D721Med (cell line): ENCODE data around the gene DDX3X.
A peak's percentile ranks its signal among the peaks of the same experiment; 100 is the strongest.

Experiments
- DNase-seq: peaks from one replicate; pipeline ENCODE4 v3.0.0; 2011; ENCODE audit warnings: low spot score; ENCODE audit not compliant: insufficient read length
- FAIRE-seq: peaks from 2 replicates; lab custom pipeline; 2011; peaks lifted over from hg19 to GRCh38; lab: Jason Lieb, UNC
- TF ChIP-seq, protein P1 (sequence below): IDR thresholded peaks from 2 replicates; pipeline ENCODE4 v1.5.1; 2012; ENCODE audit warnings: mild to moderate bottlenecking, control low read depth; ENCODE audit not compliant: insufficient read depth; ENCODE audit errors: missing control alignments

The DDX3X gene

DNA sequence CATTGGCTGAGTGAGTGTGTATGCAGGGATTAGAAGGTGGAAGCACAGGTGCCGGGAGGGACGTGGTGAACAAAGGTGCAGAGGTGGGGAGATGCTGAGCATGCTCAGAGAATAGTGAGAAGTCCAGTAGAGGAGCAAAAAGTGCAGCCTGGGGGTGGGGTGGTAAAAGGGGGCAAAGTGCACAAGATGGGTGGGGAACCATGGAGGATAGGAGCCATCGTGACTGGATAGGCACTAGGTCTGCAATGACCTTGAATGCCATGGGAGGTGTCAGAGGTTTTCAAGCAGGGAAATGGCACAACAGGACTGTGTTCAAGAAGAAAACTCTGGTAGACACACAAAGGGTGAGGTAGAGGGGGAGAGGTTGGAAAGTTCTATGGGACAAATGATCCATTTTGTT lies 6.6 kb upstream of the DDX3X start:
- DNase-seq (no peak), FAIRE-seq (no peak)
- TF ChIP-seq, protein P1, sequence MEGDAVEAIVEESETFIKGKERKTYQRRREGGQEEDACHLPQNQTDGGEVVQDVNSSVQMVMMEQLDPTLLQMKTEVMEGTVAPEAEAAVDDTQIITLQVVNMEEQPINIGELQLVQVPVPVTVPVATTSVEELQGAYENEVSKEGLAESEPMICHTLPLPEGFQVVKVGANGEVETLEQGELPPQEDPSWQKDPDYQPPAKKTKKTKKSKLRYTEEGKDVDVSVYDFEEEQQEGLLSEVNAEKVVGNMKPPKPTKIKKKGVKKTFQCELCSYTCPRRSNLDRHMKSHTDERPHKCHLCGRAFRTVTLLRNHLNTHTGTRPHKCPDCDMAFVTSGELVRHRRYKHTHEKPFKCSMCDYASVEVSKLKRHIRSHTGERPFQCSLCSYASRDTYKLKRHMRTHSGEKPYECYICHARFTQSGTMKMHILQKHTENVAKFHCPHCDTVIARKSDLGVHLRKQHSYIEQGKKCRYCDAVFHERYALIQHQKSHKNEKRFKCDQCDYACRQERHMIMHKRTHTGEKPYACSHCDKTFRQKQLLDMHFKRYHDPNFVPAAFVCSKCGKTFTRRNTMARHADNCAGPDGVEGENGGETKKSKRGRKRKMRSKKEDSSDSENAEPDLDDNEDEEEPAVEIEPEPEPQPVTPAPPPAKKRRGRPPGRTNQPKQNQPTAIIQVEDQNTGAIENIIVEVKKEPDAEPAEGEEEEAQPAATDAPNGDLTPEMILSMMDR = no peak

GRCh38 chrX:41329101-41329500 lies 4.9 kb upstream of the DDX3X start:
- DNase-seq = no peak
- TF ChIP-seq, protein P1 = no peak
- no peak for FAIRE-seq

- no peak for FAIRE-seq
- TF ChIP-seq, protein P1 = no peak
- no peak for DNase-seq
Measured at GRCh38 chrX:41332005-41332404, 2.0 kb upstream of the DDX3X start.

DNA sequence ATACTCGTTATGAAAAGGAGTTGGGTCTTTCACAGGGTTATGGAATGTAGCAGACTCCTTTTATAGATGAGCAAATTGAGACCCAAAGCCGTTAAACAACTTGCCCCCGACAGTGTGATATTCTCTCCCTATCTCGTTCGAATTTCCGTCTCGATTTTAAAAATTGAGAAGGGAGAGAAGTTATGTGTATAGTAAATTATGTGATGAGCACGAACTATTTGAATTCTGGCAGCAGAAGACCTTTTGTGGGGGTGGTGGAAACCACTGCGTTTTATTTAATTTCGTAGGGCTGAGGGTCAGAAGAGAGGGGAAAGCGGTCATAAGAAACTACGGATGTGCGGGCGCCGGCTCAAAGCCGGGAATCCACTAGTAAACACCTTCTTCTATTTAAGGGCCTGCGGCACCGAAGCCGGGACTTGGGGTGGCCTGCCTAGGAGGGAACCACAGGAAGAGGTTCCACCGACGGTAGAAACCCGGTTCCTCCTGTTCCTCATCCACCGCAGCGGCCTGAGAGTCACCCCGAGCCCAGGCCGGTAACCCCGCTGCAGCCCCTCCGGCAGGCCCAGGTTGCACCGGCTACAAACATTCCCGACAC lies 1.5 kb upstream of the DDX3X start:
- DNase-seq = no peak
- FAIRE-seq = no peak
- TF ChIP-seq, protein P1 = no peak

- TF ChIP-seq, protein P1 = no peak
- FAIRE-seq (no peak), DNase-seq (peak; percentile 44)
Measured at GRCh38 chrX:41333003-41333743, 789 bp upstream of the DDX3X start.

GRCh38 chrX:41334363-41335197 lies 618 bp downstream of the DDX3X start:
- FAIRE-seq = no peak
- TF ChIP-seq, protein P1 = no peak
- peak; percentile 47 for DNase-seq
